HG03378 (cell line): ENCODE results near the gene PHRF1.
"Not testable (repeated sequence)": the region's sequence is repeated elsewhere in the genome, so short reads cannot be mapped to it uniquely, and the experiment has no call there.

Experiments
- ATAC-seq: cut with Tn5 transposase; IDR thresholded peaks from one replicate; pipeline ENCODE4 v1.9.1; 2021; ENCODE audit warnings: mild to moderate bottlenecking, moderate library complexity; ENCODE audit not compliant: unreplicated experiment

The PHRF1 gene

DNA sequence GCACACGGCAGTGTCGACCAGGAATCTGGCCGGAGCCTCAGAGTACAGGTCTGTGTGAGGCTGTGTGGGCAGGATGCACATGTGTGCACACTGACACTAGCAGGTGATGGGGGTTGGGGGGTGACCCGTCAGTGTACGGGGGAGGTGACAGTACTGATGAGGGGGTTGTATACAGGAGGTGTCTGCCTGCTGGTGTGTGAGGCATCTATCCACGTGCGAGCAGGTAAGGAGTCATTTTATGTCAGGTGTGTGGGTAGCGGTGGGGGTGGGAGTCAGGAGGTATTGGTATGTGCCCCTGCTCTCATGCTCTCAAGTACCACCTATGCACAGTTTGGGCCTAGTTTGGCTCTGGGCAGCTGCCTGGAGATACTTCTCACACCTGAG lies 4.5 kb upstream of the PHRF1 start:
- no peak for ATAC-seq

DNA sequence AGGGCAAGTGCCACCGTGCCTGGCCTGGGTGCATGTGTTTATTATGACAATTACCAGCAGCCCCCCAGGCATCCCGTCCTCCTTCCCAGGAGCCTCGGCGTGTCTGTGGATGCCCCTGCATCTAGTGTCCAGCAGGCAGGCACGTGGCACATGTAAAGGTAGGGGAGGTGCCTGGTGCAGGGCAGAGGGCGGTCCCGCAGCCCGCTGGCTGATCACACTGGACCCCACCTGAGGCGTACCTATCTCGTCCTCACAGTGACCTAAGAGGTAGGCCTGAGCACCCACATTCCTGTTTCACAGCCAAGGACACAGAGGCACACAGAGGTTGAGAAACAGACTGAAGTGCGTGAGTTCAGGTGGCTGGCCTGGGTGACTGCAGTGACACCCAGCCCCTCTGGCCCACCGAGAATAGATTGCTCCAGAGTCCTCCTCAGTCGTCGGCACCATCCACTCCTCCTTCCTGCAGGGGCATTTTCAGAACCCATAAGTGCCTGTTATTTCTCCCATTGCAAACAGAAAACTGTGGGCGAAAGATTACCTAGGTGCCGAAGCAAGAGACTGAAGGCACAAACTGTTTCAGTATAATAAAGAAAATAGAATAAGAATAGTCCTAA lies 3.0 kb upstream of the PHRF1 start:
- no peak for ATAC-seq

DNA sequence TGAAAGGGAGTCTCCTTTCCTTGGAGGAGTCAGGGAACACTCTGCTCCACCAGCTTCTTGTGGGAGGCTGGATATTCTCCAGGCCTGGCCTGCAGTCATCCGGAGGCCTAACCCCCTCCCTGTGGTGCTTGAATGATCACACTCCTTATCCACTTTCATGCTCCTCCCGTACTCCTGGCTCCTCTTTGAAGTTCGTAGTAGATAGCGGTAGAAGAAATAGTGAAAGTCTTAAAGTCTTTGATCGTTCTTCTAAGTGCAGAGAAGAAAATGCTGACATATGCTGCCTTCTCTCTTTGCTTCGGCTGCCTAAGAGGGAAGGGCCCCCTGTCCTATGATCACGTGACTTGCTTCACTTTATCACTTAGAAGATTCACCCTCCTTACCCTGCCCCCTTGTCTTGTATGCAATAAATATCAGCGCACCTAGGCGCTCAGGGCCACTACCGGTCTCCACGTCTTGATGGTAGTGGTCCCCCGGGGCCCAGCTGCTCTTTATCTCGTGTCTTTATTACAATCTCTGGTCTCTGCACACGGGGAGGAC lies 2.2 kb upstream of the PHRF1 start:
- not testable (repeated sequence) for ATAC-seq

DNA sequence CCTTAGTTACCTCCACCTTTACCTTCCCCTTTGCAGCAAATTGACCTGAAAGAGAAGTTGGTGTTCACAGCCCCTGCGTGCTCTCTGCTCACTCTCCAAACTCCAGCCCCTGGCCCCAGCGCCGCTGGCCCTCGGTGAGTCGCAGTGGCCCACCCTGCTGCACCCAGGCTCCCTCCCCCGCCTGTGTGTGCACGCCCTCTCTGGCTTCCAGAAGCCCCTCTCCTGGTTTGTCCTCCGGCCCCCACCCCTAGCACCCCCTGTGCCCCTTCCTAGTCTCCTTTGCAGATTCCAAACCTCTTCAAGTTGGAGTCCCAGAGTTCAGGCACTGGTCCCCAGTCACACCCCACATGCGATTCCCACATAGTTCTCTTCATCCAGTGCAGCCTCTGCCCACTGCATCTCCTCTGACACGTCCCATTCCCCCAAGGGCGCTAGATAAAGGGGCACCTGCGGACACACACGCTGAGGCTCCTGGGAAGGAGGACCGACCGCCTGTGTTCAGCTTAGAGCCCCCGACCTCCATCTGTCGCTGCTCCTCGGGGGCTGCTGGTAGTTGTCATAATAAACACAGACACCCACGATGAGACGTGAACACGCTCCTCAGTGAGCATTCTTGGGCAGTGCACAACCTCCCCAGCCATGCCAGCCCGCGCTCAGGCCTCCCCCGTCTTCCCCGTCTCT lies 1.5 kb upstream of the PHRF1 start:
- ATAC-seq: no peak

DNA sequence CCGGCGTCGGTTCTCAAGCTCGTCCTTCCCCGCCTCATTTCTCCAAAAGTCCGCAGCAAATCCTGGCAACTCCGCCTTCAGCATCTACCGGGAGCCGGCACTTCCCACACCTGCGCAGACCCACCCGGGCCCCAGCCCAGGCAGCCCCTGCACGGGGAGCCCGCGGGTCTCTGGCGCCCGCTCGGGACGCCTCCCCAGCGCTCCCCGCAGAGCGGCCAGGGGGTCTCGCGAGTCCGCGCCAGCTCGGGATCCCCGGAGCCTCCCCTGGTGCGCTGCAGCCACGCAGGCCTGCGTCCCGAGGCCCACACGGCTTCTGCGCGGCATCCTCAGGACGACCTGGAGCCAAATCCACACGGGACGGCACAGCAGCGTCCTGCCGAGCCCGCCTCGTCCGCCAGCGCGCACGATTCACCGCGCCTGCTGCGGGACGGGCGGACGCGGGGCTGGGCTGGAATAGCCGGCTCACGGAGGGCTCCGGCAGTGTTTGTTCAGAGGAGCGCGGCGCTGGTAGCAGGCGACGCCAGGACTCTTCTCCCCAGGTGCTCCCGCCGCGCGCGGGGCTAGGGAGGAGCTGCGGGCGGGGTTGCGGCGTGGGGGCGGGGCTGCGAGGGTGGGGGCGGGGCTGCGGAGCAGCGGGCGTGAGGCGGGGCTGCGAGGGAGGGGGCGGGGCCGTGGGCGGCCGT lies 816 bp upstream of the PHRF1 start:
- no peak for ATAC-seq

DNA sequence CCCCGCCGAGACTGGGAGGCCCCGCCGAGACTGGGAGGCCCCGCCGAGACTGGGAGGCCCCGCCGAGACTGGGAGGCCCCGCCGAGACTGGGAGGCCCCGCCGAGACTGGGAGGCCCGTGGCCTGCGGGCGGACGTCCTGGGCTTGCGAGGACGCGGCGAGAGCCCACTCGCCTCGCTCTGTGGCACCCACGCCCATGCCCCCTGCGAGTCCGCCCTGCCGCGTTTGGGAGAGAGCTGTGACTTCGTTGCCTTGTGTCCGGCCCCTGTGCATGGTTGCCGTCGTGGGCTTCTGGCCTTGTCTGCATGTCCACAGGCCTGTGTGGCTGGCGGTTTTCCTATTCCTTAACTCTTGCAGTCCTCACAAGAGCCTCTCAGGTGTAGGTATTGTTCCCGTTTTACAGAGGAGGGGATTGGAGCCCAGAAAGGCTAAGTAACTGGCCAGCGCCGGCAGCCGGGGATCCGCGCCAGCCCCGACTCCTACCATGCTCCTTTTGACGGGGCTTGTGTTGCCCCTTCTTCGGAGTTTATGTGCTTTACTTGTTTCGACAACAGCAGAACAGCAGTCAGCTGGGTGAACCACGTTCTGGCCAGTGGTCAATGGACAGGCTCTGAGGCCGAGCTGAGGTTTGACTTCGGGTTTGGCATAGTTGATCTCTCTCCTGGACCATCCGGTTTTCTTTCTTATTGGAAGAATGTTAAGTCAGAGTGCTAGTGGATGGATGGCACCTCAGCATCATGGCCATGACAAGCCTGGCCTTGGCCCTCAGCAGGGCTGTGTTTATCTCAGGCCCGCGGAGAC lies 741 bp downstream of the PHRF1 start:
- no peak for ATAC-seq

DNA sequence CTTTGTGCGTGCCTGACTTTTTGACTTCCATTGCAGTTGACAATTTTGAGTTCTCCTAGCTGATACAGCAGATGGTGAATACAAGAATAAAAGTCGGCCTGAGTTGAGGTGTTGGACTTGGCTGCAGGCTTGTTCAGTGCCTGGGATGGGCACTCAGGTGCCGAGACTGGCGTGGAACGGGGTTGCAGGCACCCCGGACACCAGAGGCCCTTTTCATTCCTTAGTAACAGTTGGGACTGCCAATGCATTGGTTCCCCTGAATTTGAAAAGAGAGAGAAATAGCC lies 1.3 kb downstream of the PHRF1 start:
- ATAC-seq: no peak

DNA sequence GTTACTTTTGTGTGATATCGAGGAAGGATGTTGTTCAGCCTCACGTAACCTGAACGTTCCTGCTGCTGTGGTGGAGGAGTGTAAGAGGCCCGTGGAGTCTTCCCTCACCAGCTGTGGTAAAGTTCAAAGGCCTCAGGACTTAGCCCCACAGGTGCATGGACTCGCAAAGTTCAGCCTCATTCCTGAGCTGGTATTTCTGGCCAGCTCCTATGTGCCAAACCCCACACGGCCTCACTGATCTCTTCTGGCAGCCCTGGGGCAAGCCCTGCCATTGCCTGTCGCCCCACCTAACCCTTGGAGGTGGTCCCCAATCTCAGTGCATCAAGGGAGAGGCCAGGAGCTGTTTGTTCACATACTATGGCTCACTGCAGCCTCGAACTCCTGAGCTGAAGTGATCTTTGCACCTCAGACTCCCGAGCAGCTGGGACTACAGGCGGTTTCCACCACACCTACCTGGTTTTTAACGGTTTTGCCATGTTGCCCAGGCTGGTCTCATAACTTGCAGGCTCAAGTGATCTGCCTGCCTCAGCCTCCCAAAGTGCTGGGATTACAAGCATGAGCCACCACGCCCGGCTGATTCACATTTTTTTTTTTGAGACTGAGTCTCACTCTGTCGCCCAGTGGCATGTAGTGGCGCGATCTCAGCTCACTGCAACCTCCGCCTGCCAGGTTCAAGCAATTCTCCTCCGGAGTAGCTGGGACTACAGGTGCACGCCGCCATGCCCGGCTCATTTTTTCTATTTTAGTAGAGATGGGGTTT lies 2.2 kb downstream of the PHRF1 start:
- no peak for ATAC-seq

DNA sequence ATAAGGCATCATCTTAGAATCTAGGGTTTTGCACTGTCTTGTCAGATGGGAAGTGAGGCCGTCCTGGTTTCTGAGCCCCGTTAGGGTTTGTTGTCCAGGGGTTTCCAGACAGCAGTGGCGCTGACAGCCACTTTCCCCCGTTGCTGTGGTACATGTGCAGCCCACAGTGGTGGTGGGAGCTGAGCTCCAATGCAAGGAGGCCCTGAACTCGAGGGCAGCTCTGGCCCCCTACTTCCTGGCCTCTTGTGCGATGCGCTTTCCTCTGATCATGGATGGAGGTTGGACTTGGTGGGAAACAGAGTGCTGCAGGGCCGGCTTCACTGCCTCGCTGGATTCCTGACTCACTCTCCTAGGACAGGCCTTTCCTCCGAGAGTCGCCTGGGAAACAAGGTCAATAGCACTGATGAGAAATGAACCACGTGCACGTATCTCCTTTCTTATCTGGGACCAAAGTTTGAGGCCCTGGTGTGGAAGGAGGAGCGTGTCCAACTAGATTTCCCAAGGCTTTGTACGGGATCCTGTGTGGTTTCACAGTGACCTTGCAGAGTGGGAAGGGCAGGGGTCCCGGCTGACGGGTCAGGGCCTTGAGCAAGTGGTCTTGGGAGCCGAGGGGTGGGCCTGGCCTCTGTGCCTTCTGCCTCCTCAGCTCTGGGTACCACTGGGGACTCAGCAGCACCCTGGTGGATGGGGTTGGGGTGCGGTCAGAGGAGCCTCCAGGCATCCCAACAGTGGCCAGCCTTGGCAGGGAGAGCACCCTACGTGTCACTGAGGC lies 3.7 kb downstream of the PHRF1 start:
- ATAC-seq: no peak

DNA sequence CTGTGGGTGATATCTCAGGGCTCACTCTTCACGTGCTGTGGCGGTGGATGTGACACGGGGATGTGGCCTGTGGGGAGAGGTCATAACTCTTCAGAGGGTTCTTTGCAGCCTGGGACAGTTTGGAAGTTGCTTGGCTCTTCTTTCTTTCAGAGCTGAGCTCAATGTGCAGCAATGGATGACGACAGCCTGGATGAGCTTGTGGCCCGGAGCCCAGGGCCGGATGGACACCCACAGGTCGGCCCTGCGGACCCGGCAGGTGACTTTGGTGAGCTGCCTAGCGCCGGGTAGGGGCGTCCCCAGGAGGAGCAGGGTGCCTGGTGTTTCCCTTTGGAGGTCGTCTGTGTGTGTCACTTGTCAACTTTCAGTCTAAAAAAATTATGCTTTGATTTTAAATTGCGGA lies 5.1 kb downstream of the PHRF1 start:
- no peak for ATAC-seq

DNA sequence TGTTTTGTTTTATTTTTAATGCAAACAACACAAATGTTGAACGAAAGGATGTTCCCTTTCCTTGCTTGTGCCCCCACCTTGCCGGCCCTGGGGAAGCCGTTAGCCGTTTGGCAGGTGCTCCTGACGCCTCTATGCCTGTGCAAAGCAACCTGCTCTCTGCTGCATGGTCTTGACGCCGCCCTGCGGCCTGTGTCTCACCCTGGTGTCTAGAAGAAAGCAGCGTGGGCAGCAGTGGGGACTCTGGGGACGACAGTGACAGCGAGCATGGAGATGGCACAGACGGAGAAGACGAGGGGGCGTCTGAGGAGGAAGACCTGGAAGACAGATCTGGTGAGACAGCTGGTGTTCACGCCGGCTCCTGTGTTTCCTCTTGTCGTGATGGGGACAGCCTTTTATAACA lies 5.5 kb downstream of the PHRF1 start:
- no peak for ATAC-seq

DNA sequence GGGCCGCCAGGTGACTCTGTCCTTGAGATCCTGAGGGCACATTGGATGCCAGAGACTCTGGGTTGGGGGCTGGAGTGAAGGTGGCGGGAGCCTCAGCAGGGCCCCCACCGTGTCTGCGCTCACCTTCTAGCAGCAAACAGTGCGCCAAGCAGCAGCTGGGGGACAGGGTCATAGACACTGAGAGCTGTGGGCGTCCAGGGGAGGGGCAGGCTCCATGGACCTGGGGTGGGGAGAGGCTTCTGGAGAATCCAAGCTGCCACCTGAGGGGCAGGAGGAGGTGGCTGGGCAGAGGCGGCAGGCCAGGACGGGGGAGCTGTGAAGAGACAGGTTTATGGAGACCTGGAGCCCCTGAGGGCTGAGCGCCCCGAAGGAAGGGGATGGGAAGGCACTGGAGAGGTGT lies 8.0 kb downstream of the PHRF1 start:
- ATAC-seq: no peak

DNA sequence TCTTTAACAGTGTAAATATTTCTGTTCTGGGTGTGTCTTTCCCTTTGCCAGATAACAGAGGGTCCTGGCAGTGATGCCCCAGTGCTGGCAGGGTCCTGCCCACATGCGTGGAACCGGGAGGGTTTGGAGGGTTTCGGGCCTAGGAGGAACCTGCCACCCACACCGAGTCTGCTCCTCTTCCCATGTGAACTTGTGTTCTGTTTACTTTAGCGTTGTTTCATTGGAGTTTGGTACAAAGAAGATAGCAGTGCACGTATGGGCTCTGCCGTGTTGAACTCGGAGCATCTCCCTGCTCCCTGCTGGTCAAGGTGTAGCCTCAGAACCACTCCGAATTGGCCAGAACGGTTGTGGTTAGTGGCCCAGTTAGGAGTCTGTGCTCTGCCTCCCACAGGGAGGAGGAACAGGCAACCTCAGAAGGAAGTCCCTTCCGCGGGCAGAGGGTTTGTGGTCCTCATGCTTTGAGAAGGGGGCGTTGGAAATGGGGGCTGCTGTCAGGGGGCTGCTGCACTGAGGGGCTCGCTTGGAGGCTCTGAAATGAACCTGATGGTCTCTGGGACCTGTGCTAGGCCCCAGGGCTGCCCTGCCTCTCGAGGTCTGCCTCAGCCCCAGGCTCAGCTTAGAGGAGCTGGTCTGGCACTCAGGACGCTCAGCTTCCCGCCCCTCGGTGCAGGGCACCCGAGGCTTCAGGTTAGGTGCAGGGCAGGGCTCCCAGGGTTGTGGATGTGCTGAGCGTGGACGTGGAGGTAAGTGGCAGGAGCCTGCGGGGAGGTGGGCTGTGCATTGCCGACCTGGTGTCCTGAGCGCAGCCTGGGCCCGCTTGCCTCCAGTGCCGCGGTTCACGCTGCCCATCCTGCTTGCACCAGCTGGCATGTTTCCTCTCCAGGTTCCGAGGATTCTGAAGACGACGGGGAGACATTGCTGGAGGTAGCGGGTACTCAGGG lies 10.4 kb downstream of the PHRF1 start:
- no peak for ATAC-seq

DNA sequence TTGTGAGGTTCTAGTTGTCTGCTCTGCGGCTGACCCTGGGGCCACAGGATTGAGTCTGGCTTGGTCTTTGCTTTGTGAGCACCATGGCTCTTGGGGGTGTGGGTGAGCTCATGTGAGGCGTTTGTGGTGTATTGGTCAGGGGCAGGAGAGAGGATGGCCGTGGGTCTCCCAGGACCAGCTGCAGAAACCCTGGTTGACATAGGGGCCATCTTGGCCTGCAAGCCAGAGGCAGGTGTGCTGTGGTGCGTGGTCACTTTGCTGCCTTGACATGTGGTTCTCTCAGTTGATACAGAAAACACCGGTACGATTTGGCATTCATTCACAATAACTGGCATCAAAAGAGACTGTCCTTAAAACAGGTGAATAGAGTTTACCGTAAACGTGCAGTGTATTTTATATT lies 11.3 kb downstream of the PHRF1 start:
- ATAC-seq: no peak

DNA sequence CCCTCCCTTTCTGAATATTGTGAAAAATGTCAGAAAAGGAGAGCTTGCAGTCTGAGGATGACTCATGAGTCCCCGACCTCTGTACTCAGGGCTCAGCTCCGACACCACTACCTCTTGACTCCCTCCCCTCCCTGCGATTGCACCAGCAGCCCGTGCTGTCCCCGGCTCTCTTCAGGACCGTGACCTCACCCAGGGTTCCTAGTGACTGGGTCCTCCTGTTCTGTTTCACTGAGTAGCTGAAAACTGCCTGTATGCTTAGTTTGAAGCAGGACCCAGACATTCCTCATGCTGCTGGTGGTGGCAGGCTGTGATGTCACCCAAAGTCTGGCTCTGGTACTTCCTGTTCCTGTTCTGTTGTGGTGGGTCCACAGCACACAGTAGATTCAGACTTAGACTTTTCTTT lies 11.7 kb downstream of the PHRF1 start:
- no peak for ATAC-seq

DNA sequence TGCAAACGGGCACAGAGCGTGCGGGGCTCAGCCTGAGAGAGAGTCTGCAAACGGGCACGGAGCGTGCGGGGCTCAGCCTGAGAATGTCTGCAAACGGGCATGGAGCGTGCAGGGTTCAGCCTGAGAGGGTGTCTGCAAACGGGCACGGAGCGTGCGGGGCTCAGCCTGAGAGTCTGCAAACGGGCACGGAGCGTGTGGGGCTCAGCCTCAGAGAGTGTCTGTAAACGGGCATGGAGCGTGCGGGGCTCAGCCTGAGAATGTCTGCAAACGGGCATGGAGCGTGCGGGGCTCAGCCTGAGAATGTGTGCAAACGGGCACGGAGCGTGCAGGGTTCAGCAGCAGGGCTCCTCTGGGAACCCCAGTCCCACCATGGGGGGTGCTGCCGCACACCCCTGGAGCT lies 13.5 kb downstream of the PHRF1 start:
- ATAC-seq: no peak

DNA sequence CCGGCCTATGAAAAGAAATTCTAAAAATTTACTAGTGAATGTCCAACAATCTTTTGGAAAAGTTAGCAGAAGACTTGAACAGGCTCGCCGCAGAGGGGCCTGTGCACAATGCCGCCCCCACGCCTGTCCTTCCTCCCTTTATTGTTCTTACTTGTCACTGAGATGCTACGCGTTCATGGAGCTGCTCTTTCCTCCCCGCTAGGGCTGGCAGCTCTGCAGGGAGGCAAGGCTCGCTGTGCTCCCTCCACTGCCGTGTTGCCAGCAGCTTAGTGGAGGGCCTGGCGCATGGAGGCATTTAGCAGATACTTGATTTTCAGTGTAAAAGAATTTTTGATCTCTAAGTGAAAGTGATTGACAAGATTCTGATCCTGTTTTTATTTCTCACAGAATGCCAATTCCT lies 14.7 kb downstream of the PHRF1 start:
- no peak for ATAC-seq

DNA sequence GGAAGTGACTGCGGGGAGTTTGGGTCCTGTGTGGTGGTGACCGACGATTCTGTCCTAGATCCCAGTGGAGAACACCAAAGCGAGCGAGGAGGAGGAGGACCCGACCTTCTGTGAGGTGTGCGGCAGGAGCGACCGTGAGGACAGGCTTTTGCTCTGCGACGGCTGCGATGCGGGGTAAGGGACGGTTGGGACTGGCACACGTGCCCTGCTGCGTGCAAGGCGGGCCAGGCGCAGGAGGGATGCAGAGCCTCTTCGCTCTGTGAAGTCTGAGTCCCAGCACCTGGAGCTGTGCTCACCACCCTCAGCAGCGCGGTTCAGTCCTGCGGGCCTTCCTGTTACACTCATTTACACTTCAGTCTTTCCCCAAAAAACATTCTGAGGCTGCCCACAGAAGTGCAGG lies 16.2 kb downstream of the PHRF1 start:
- no peak for ATAC-seq

DNA sequence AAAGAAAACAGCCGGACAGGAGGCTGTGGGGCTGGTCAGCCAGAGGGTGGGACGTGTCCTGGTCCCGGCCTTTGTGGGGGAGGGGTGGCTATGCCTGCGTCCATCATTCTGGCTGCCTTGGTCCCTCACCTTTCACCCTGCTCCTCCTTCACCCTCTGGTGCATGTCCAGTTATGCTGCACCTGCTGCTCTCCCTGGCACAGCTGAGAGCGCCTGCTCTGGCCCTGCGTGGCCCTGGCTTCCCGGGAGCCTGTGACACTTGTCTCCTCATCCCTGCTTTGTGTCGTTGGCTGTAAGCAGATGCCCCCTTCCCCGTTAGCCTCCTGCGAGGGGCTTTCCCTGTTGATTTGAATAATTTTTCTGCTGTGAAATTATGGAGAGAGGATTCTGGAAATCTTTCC lies 16.6 kb downstream of the PHRF1 start:
- ATAC-seq: no peak
